Measurements from ENCODE around the gene SH2D2A.
A peak's percentile ranks its signal among the peaks of the same experiment; 100 is the strongest.
"Not testable (repeated sequence)": the region's sequence is repeated elsewhere in the genome, so short reads cannot be mapped to it uniquely, and the experiment has no call there.

SH2D2A gene

DNA sequence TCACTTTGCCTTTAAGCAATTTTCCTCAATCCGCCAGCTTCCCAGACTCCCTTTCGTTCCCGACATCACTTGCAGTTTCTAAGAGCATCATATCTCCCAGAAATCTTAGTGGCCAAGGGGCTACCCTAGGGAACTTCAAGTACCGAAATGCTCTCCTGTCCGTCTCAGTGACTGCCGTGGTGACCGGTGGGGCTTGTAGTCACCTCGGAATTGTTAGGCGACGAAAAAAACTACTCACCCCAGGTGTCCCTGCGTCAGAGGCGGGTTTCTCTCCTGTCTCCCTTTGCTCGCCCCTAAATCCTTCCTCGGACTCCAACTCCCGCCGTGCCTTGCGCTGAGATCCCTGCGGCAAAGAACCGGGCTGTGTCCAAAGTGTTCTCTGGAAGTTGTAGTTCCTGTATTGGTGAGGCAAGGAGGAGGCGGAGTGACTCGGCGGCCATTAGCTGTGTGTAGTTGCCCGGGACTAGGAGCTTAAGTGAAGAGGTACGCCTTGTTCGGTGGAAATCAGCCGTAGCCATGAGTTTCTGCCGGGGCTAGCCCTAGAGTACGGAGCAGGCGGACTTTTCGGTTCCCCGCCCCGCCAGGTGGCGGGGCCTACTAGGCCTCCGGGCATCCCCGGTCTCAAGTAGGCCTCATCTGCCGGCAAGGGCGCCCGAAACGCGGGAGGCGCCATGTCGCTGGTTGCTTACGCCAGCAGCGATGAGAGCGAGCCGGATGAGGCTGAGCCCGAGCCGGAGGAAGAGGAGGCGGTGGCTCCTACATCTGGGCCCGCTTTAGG lies 49.4 kb downstream of the SH2D2A start, which contains the start of gene PRCC:
Gene PRCC (plus strand): TSS at position 435 of the 778 bp plus-strand sequence. CDS start 237 bp downstream, at position 672.
- DNase-seq (ENCODE audit: extremely low read depth, low read depth) = peak; percentile 100
- TF ChIP-seq, protein P1, sequence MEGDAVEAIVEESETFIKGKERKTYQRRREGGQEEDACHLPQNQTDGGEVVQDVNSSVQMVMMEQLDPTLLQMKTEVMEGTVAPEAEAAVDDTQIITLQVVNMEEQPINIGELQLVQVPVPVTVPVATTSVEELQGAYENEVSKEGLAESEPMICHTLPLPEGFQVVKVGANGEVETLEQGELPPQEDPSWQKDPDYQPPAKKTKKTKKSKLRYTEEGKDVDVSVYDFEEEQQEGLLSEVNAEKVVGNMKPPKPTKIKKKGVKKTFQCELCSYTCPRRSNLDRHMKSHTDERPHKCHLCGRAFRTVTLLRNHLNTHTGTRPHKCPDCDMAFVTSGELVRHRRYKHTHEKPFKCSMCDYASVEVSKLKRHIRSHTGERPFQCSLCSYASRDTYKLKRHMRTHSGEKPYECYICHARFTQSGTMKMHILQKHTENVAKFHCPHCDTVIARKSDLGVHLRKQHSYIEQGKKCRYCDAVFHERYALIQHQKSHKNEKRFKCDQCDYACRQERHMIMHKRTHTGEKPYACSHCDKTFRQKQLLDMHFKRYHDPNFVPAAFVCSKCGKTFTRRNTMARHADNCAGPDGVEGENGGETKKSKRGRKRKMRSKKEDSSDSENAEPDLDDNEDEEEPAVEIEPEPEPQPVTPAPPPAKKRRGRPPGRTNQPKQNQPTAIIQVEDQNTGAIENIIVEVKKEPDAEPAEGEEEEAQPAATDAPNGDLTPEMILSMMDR (IDR thresholded peaks at IDR 0.05; ENCODE audit: low read depth, low read length) = no peak

- no peak for DNase-seq (ENCODE audit: extremely low read depth, low read depth)
- TF ChIP-seq, protein P1 (IDR thresholded peaks at IDR 0.05; ENCODE audit: low read depth, low read length) = no peak
These were observed 50.1 kb downstream of the SH2D2A start for GRCh38 chr1:156766298-156767100.

DNA sequence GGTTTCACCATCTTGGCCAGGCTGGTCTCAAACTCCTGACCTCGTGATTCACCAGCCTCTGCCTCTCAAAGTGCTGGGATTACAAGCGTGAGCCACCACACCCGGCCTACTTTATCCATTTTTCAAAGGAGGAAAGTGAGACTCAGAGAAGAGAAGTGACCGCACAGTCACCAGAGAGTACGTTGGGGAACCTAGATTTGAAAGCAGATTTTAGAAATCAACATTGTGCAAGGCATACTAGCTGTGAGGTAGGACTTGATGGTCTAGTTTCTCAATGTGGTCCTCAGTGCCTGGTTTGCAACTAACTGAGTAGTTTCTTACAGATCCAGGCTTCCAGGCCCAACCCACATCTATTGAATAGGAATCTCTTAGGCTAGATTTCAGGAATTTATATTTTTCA lies 51.0 kb downstream of the SH2D2A start:
- TF ChIP-seq, protein P1 (IDR thresholded peaks at IDR 0.05; ENCODE audit: low read depth, low read length) = no peak
- no peak for DNase-seq (ENCODE audit: extremely low read depth, low read depth)

GRCh38 chr1:156765136-156765535 lies 51.5 kb downstream of the SH2D2A start:
- not testable (repeated sequence) for DNase-seq (ENCODE audit: extremely low read depth, low read depth)

DNA sequence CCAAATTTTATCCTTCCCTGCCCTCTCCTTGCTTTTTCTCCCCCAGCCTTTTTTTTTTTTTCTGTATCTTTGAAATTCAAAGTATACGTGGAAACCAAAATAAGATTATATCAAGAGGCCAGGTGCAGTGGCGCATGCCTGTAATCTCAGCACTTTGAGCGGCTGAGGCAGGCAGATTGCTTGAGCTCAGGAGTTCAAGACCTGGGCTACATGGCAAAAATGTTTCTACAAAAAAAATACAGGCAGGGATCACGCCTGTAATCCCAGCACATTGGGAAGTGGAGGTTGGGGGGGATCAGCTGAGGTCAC lies 55.9 kb downstream of the SH2D2A start:
- DNase-seq (ENCODE audit: extremely low read depth, low read depth) = no peak
- TF ChIP-seq, protein P1 (IDR thresholded peaks at IDR 0.05; ENCODE audit: low read depth, low read length) = no peak

- no peak for DNase-seq (ENCODE audit: extremely low read depth, low read depth)
- TF ChIP-seq, protein P1 (IDR thresholded peaks at IDR 0.05; ENCODE audit: low read depth, low read length) = no peak
These were observed 56.4 kb downstream of the SH2D2A start for GRCh38 chr1:156760092-156760795.

DNA sequence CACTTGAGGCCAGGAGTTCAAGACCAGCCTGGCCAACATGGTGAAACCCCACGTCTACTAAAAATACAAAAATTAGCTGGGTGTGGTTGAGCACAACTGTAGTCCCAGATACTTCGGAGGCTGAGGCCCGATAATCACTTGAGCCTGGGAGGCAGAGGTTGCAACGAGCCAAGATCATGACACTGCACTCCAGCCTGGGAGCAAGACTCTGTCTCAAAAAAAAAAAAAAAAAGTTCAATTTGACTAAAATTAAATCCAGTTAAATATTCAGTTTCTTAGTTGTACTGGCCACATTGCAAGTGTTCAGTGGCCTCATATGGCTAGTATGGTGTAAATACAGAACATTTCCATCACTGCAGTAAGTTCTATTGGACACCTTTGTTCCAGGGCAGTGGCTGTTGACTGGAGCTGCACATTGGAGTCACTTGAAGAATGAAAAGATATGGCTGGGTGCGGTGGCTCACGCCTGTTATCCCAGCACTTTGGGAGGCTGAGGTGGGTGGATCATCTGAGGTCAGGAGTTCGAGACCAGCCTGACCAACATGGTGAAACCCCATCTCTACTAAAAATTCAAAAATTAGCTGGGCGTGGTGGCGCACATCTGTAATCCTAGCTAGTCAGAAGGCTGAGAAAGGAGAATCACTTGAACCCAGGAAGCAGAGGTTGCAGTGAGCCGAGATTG lies 58.9 kb downstream of the SH2D2A start:
- DNase-seq (ENCODE audit: extremely low read depth, low read depth) = not testable (repeated sequence)

All from AG09319 (cell line).